ENCODE results near the gene PLXDC1. TPM values are rescaled to one million over a fixed set of nuclear protein-coding genes. Genes with fewer than 3 reads are reported as not detected.

PLXDC1 gene
- total and polyA plus RNA-seq, 2 of the 8 experiments (the other 6 are each of a cell fraction or from before 2014, with no cell fraction given), result 4.1 to 14.6 TPM

DNA sequence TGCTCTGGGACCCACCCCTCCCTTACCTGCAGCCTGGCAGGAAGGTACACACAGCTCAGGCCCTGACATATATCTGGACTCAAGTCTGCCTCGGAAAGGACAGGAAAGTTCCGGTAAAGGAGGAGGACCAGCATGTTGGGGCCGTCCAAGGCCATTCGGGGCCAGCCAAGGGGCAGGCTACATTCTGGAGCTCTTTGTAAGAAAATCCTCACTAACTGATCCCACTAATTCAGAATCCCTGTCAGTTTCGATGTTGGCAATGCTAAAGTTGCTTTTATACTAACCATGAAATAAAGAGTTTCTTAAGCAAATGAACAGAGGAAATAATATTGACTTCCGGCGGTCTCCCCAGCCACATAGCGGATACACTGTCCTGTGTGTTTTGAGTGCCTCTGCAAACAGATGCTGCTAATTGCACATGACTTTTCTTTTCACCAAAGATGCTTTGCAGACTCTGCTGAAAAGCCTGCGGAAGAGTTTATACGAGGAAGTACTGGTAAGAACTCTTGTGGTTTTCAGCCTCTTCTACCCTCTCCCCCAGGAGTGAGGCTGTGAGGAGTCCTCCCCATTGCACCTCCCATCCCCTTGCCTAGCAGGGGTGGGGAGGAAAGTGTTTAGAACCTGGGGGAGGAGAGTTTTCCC is 54.8 kb downstream of the PLXDC1 start:
- no peak overlapping the region for H3K4me2 ChIP-seq (ENCODE audit: insufficient read depth in 1 of 2, low read depth in 2 of 2, low read length in 2 of 2)
- WGBS, 2 experiments (ENCODE audit: extremely low coverage in 1 of 2, insufficient coverage in 1 of 2, insufficient read length in 1 of 2, insufficient replicate concordance in 2 of 2, low coverage in 1 of 2, low lambda C conversion rate in 2 of 2, missing lambda C conversion rate in 1 of 2), result 88% methylated on average over 10 of the region's 10 CpGs; no CpG with 5 or more reads in 1 of the 2 experiments
- POLR2A ChIA-PET (ENCODE audit: partially characterized antibody), result no interaction called here
- no peak for TF ChIP-seq HDAC6 (IDR thresholded peaks at IDR 0.05; ENCODE audit: low read depth, low read length)
- no peak for TF ChIP-seq JUND (IDR thresholded peaks at IDR 0.05; ENCODE audit: low read length)
- no peak for TF ChIP-seq TCF12 (IDR thresholded peaks at IDR 0.05; ENCODE audit: low read depth, low read length)
- no peak for TF ChIP-seq YY1 (IDR thresholded peaks at IDR 0.05; ENCODE audit: low read depth, low read length)
- TF ChIP-seq RFX5 (IDR thresholded peaks at IDR 0.05; ENCODE audit: borderline replicate concordance, low read depth, low read length), result no peak
- TF ChIP-seq JUN (IDR thresholded peaks at IDR 0.05; ENCODE audit: low read depth, low read length), result no peak
- no peak for TF ChIP-seq KDM1A (IDR thresholded peaks at IDR 0.05; ENCODE audit: borderline replicate concordance, low read length)
- no peak for TF ChIP-seq EZH2 (IDR thresholded peaks at IDR 0.05; ENCODE audit: low read depth, low read length, severe bottlenecking)
- TF ChIP-seq POU5F1 (IDR thresholded peaks at IDR 0.05; ENCODE audit: low read depth, low read length), result no peak
- no peak for TF ChIP-seq NANOG (IDR thresholded peaks at IDR 0.05; ENCODE audit: insufficient read depth, low read depth, low read length, poor library complexity, severe bottlenecking)
- TF ChIP-seq, protein P1, sequence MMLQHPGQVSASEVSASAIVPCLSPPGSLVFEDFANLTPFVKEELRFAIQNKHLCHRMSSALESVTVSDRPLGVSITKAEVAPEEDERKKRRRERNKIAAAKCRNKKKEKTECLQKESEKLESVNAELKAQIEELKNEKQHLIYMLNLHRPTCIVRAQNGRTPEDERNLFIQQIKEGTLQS (IDR thresholded peaks at IDR 0.05; ENCODE audit: insufficient read depth, low read depth, low read length), result no peak
- TF ChIP-seq, protein P2, sequence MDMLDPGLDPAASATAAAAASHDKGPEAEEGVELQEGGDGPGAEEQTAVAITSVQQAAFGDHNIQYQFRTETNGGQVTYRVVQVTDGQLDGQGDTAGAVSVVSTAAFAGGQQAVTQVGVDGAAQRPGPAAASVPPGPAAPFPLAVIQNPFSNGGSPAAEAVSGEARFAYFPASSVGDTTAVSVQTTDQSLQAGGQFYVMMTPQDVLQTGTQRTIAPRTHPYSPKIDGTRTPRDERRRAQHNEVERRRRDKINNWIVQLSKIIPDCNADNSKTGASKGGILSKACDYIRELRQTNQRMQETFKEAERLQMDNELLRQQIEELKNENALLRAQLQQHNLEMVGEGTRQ (IDR thresholded peaks at IDR 0.05; ENCODE audit: low read length), result no peak

More for the DNA sequence above, 54.8 kb downstream of the PLXDC1 start:
- Histone ChIP-seq H3K4me1 (replicated peaks in 1 of 4; ENCODE audit: control insufficient read depth in 3 of 4, insufficient read depth in 4 of 4, low read length in 3 of 4) (peaks cover 0 to 3% (median 2%) of the 10 kb centered on the region in 4 experiments; a peak in 2 of 7 replicates), H3K4ac (replicated peaks; ENCODE audit: insufficient read length, low read depth, low read length) (no peak overlapping the region), H3K23me2 (ENCODE audit: low read depth, low read length) (no peaks in the 10 kb centered on the region), H2BK5ac (ENCODE audit: low read depth, low read length) (no peak overlapping the region), H2BK15ac (ENCODE audit: low read length) (no peak overlapping the region), H3K9me3 (ENCODE audit: insufficient read depth in 2 of 2, low read depth in 1 of 2, low read length in 1 of 2) (no peaks in the 10 kb centered on the region), H3K4me3 (ENCODE audit: extremely low read depth in 1 of 4, insufficient read depth in 2 of 4, low read depth in 3 of 4, low read length in 4 of 4) (no peak overlapping the region), H4K5ac (ENCODE audit: insufficient read length, low read depth, low read length) (no peak overlapping the region), H2BK120ac (replicated peaks; ENCODE audit: low read depth, low read length) (no peak overlapping the region), H2AK5ac (ENCODE audit: low read depth, low read length) (no peak overlapping the region), H2AFZ (ENCODE audit: low read length) (no peak overlapping the region), H4K91ac (replicated peaks; ENCODE audit: insufficient read length, low read length) (no peak overlapping the region), H4K20me1 (replicated peaks in 1 of 2; ENCODE audit: control insufficient read depth in 1 of 2, insufficient read depth in 2 of 2, low read length in 2 of 2) (no peaks in the 10 kb centered on the region), H2BK20ac (ENCODE audit: low read length) (no peak overlapping the region; the same call in 1 of the 2 replicates), H2BK12ac (ENCODE audit: low read depth, low read length) (no peak overlapping the region), H3K79me2 (ENCODE audit: control insufficient read depth in 1 of 2, insufficient read depth in 2 of 2, low read length in 2 of 2) (no peaks in the 10 kb centered on the region), H3K27me3 (replicated peaks in 1 of 4; ENCODE audit: control insufficient read depth in 3 of 4, extremely low read depth in 1 of 4, insufficient read depth in 3 of 4, low read length in 3 of 4) (no peaks in the 10 kb centered on the region), H3K27ac (ENCODE audit: low read depth, low read length) (no peak overlapping the region), H3K79me1 (ENCODE audit: low read depth, low read length) (no peaks in the 10 kb centered on the region), H3K23ac (ENCODE audit: insufficient read length) (no peak overlapping the region), H3K14ac (ENCODE audit: insufficient read length) (no peak overlapping the region), H3K18ac (ENCODE audit: extremely low read depth, low read length) (no peak overlapping the region), H3K56ac (replicated peaks; ENCODE audit: insufficient read length, low read depth, low read length) (no peak overlapping the region), H3K36me3 (ENCODE audit: control insufficient read depth in 2 of 4, insufficient read depth in 4 of 4, low read length in 3 of 4) (no peaks in the 10 kb centered on the region), H4K8ac (ENCODE audit: extremely low read depth, insufficient read depth, low read length) (no peak overlapping the region), H3K9ac (replicated peaks in 1 of 4; ENCODE audit: extremely low read depth in 1 of 4, low read depth in 3 of 4, low read length in 3 of 4) (no peak overlapping the region)
- DNase-seq (ENCODE audit: low read depth in 1 of 2, low spot score in 2 of 2), result no peak
- FAIRE-seq, result no peak
- CTCF ChIA-PET (ENCODE audit: partially characterized antibody), result interaction anchor here (0.8 to 1.1 kb wide), 5 partner anchors 22 to 114 kb away, joined by 3 read pairs; no protein-coding TSS in a partner anchor

Measured in H1 (cell line).